H1 (cell line): ENCODE data around the gene APOL2. TPM values are rescaled to one million over a fixed set of nuclear protein-coding genes. Genes with fewer than 3 reads are reported as not detected.

ENCODE experiments used
- BACH1 ChIP-seq: IDR thresholded peaks from 2 replicates; pipeline ENCODE4 v1.6.1; 2012; ENCODE audit warnings: low read length, improper control_type of control experiment
- CHD2 ChIP-seq: IDR thresholded peaks from 2 replicates; pipeline ENCODE4 v1.6.1; 2012; ENCODE audit warnings: low read length, improper control_type of control experiment
- CREB1 ChIP-seq: IDR thresholded peaks from 2 replicates; pipeline ENCODE4 v1.6.1; 2012; ENCODE audit warnings: inconsistent platforms
- E2F6 ChIP-seq: IDR thresholded peaks from 2 replicates; pipeline ENCODE4 v1.6.1; 2012; ENCODE audit warnings: inconsistent platforms
- EGR1 ChIP-seq: IDR thresholded peaks from 2 replicates; pipeline ENCODE4 v1.6.1; 2011; ENCODE audit warnings: low read depth, low read length, borderline replicate concordance
- EZH2 ChIP-seq: fragments of 200-600 bp; sonication (generic); IDR thresholded peaks from 2 replicates; pipeline ENCODE4 v1.7.1; 2012; ENCODE audit warnings: low read depth, mild to moderate bottlenecking, moderate library complexity, low read length, inconsistent platforms; ENCODE audit not compliant: severe bottlenecking
- GABPA ChIP-seq: IDR thresholded peaks from 2 replicates; pipeline ENCODE4 v1.6.1; 2011; ENCODE audit warnings: mild to moderate bottlenecking, low read length, moderate library complexity, borderline replicate concordance; ENCODE audit not compliant: insufficient read depth
- GTF2F1 ChIP-seq: IDR thresholded peaks from 2 replicates; pipeline ENCODE4 v1.6.1; 2012; ENCODE audit warnings: low read depth, low read length, improper control_type of control experiment, borderline replicate concordance
- HDAC2 ChIP-seq, 2 experiments: fragments of 300-600 bp in 1 of 2; sonication (generic) in 1 of 2; IDR thresholded peaks; 2 replicates each; pipeline ENCODE4 v1.6.1; 2011 to 2012; ENCODE audit warnings: low read depth in 2 of 2, low read length in 2 of 2, mild to moderate bottlenecking in 2 of 2, moderate library complexity in 2 of 2, borderline replicate concordance in 1 of 2, inconsistent platforms in 1 of 2
- HDAC6 ChIP-seq: IDR thresholded peaks from one replicate; pipeline ENCODE4 v1.7.1; 2012; ENCODE audit warnings: low read depth, mild to moderate bottlenecking, inconsistent platforms, low read length, moderate library complexity
- KDM4A ChIP-seq: IDR thresholded peaks from one replicate; pipeline ENCODE4 v1.7.1; 2012; ENCODE audit warnings: low read depth, mild to moderate bottlenecking, moderate library complexity, low read length, inconsistent platforms; ENCODE audit not compliant: severe bottlenecking
- KDM5A ChIP-seq: fragments of 200-600 bp; IDR thresholded peaks from 2 replicates; pipeline ENCODE4 v1.7.1; 2012; ENCODE audit warnings: mild to moderate bottlenecking, low read length, inconsistent platforms, mixed read lengths
- MAFK ChIP-seq: IDR thresholded peaks from 2 replicates; pipeline ENCODE4 v1.6.1; 2012; ENCODE audit warnings: low read depth, mild to moderate bottlenecking, improper control_type of control experiment, low read length
- MAX ChIP-seq: IDR thresholded peaks from 2 replicates; pipeline ENCODE4 v1.6.1; 2012; ENCODE audit warnings: inconsistent platforms
- RAD21 ChIP-seq, 2 experiments: IDR thresholded peaks in 1 of 2; conservative IDR thresholded peaks in 1 of 2; 2 replicates each; pipeline ENCODE4 v1.6.1; 2011; ENCODE audit warnings: low read depth in 2 of 2, low read length in 2 of 2, improper control_type of control experiment in 1 of 2, inconsistent platforms in 1 of 2, mild to moderate bottlenecking in 1 of 2, moderate library complexity in 1 of 2
- RXRA ChIP-seq: IDR thresholded peaks from 2 replicates; pipeline ENCODE4 v1.6.1; 2011; ENCODE audit warnings: low read depth, mild to moderate bottlenecking, low read length, moderate library complexity; ENCODE audit not compliant: insufficient read depth
- SAP30 ChIP-seq: fragments of 300-600 bp; sonication (generic); IDR thresholded peaks from 2 replicates; pipeline ENCODE4 v1.7.1; 2012; ENCODE audit warnings: low read length, moderate library complexity, mild to moderate bottlenecking, inconsistent platforms; ENCODE audit not compliant: insufficient read depth, insufficient replicate concordance
- SIRT6 ChIP-seq: IDR thresholded peaks from one replicate; pipeline ENCODE4 v1.7.1; 2012; ENCODE audit warnings: low read length, inconsistent platforms
- SRF ChIP-seq: IDR thresholded peaks from 2 replicates; pipeline ENCODE4 v1.6.1; 2011; ENCODE audit warnings: mild to moderate bottlenecking, low read depth, low read length, moderate library complexity
- SUZ12 ChIP-seq: fragments of 200-600 bp; sonication (generic); IDR thresholded peaks from 2 replicates; pipeline ENCODE4 v1.6.1; 2012; ENCODE audit warnings: mild to moderate bottlenecking, inconsistent platforms, low read length, moderate library complexity, mixed read lengths
- TCF12 ChIP-seq: IDR thresholded peaks from 2 replicates; pipeline ENCODE4 v1.6.1; 2011; ENCODE audit warnings: low read depth, mild to moderate bottlenecking, low read length
- TEAD4 ChIP-seq: IDR thresholded peaks from 2 replicates; pipeline ENCODE4 v1.6.1; 2012; ENCODE audit warnings: low read depth, low read length, inconsistent platforms, mixed read lengths
- YY1 ChIP-seq: IDR thresholded peaks from 2 replicates; pipeline ENCODE4 v1.6.1; 2011; ENCODE audit warnings: low read depth, mild to moderate bottlenecking, low read length
- polyA plus RNA-seq, 7 experiments: library from polyadenylated mRNA; depleted of rRNA in 3 of 7; stranded (reverse) in 5 of 7; unstranded in 2 of 7; fragments of >200 nt in 5 of 7; fragments of 200-250 nt in 2 of 7; gene quantifications; 1 replicate in 5 of 7; 2 replicates in 1 of 7; 4 replicates in 1 of 7; pipeline versions ENCODE4 v1.2.1 to v1.2.3, GENCODE V29; 2011 to 2013; ENCODE audit warnings: missing spikeins in 2 of 7, mixed read lengths in 2 of 7
- total RNA-seq: library from RNA; stranded (reverse); fragmentation: NEBNext Ultra II Directional; extraction: Animal tissue kit (Norgen Biotek cat#: 25700); gene quantifications from 2 replicates; pipeline ENCODE4 v1.2.1, GENCODE V29; 2021

APOL2 gene
- total and polyA plus RNA-seq, 2 of the 8 experiments (the other 6 are each of a cell fraction or from before 2014, with no cell fraction given), result 8.1 to 11.0 TPM

DNA sequence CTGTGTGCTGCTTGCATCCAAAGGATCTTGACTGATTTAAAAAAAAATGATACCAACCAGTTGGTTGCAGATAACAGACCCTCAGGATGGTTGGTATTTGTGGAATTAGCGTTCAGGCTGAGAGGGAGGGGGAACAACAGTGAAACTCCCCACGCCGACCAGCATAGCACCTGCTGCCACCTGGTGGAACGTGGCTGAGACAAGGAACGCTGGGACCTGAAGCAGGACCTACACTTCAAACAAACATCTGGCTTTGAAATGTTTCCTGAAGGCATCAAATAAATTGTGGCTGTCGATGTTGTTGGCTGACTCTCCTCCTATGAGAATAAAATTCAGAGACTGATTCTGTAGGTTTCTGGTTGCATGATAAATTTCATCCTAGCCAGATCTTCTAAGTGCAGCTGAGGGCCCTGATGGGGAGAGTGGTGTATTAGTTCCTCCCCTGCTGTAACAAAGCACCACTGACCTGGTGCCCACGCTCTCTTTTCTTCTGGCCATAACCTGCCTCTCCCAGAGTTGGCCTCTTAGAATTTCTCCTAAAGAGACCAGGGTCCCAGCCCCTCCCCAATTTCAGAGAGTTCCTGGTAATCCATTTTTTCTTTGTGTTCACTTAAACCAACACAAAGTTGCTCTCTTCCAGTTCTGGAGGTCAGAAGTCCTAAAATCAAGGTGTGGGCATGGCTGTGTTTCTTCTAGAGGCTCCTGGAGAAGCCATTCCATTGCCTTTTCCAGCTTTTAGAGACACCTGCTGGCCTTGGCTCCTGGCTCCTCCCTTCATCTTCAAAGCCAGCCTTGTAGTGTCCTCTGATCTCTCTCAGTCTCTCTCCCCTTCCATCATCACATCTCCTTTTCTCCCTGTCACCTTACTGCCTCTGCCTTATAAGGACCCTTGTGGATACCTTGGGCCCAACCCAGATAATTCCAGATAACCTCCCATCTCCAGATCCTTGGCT lies 17.3 kb downstream of the APOL2 start (continued):
- TF ChIP-seq RXRA, result no peak
- no peak for TF ChIP-seq EZH2
- TF ChIP-seq MAX, result peak; percentile 44; the same call in 1 of the 2 replicates
- TF ChIP-seq GABPA, result no peak
- no peak for TF ChIP-seq BACH1
- no peak for TF ChIP-seq KDM5A
- TF ChIP-seq TCF12, result no peak
- no peak for TF ChIP-seq HDAC6
- TF ChIP-seq MAFK, result no peak
- no peak for TF ChIP-seq EGR1
- TF ChIP-seq HDAC2 (IDR thresholded peaks at IDR 0.05; ENCODE audit: borderline replicate concordance in 1 of 2, low read depth in 2 of 2, low read length in 2 of 2), result no peak
- no peak for TF ChIP-seq SAP30
- no peak for TF ChIP-seq E2F6
- TF ChIP-seq KDM4A, result no peak
- TF ChIP-seq GTF2F1, result no peak
- TF ChIP-seq CHD2, result no peak
- TF ChIP-seq TEAD4, result peak; percentile 57
- TF ChIP-seq CREB1, result 0 out of 2 replicates have a peak, but pooled peaks have one; percentile 32
- TF ChIP-seq SIRT6, result no peak
- TF ChIP-seq RAD21 (IDR thresholded peaks at IDR 0.05 in 1 of 2, conservative IDR thresholded peaks at IDR 0.05 in 1 of 2; ENCODE audit: low read depth in 2 of 2, low read length in 2 of 2), result peak; percentile 72 to 76
- TF ChIP-seq SRF, result no peak
- TF ChIP-seq SUZ12, result no peak
- no peak for TF ChIP-seq YY1
